HEK293 (cell line): Measurements from ENCODE around the gene EMILIN1.
A peak's percentile ranks its signal among the peaks of the same experiment; 100 is the strongest.

Experiments
- CTCF ChIA-PET: fragments of 350-600 bp; formaldehyde crosslinking; extraction: SDS; loops from one replicate; lab custom pipeline; 2021; ENCODE audit warnings: antibody characterized with exemption; lab: Yijun Ruan, JAX
- POLR2A ChIA-PET: fragments of 300-600 bp; formaldehyde crosslinking; extraction: SDS; loops from one replicate; lab custom pipeline; 2020; ENCODE audit warnings: antibody characterized with exemption, inconsistent platforms; lab: Yijun Ruan, JAX
- H3K27ac ChIP-seq: fragments of 200-500 bp; sonication (Bioruptor generic); 2 replicates; pipeline ENCODE4 v1.5.1; 2014; ENCODE audit warnings: low read depth, low read length, control low read depth, inconsistent platforms; ENCODE audit errors: extremely low read depth
- H3K36me3 ChIP-seq, 2 experiments: fragments of 200-500 bp in 1 of 2; sonication (Bioruptor generic) in 1 of 2; 1 replicate in 1 of 2; 2 replicates in 1 of 2; pipeline ENCODE4 v1.5.1; 2014 to 2017; ENCODE audit warnings: inconsistent platforms in 2 of 2, low read length in 2 of 2; ENCODE audit not compliant: control insufficient read depth in 2 of 2, insufficient read depth in 1 of 2
- H3K4me1 ChIP-seq: fragments of 200-500 bp; sonication (Bioruptor generic); 2 replicates; pipeline ENCODE4 v1.5.1; 2014; ENCODE audit warnings: mild to moderate bottlenecking, low read length, inconsistent platforms; ENCODE audit not compliant: control insufficient read depth, insufficient read depth
- H3K4me3 ChIP-seq: 2 replicates; pipeline ENCODE4 v1.5.1; 2011; ENCODE audit warnings: low read depth, mild to moderate bottlenecking, control low read depth, low read length, moderate library complexity
- H3K9me3 ChIP-seq: fragments of 200-500 bp; sonication (Bioruptor generic); 2 replicates; pipeline ENCODE4 v1.5.1; 2014; ENCODE audit warnings: low read depth, low read length, inconsistent platforms; ENCODE audit not compliant: control insufficient read depth, insufficient read depth
- GLIS1 ChIP-seq: fragments of 450-650 bp; formaldehyde crosslinking; IDR thresholded peaks from 2 replicates; pipeline ENCODE4 v1.5.1; 2016; ENCODE audit warnings: missing biosample characterization, missing genetic modification characterization
- SCRT2 ChIP-seq: fragments of 450-650 bp; formaldehyde crosslinking; IDR thresholded peaks from 2 replicates; pipeline ENCODE4 v1.5.1; 2016; ENCODE audit warnings: missing biosample characterization, missing genetic modification characterization
- ZBTB21 ChIP-seq: fragments of 450-650 bp; formaldehyde crosslinking; IDR thresholded peaks from 2 replicates; pipeline ENCODE4 v1.5.1; 2017; ENCODE audit warnings: missing biosample characterization, missing genetic modification characterization
- ZIC2 ChIP-seq: fragments of 450-650 bp; formaldehyde crosslinking; IDR thresholded peaks from 2 replicates; pipeline ENCODE4 v1.5.1; 2016; ENCODE audit warnings: missing biosample characterization, missing genetic modification characterization
- ZNF121 ChIP-seq: fragments of 450-650 bp; formaldehyde crosslinking; IDR thresholded peaks from 2 replicates; pipeline ENCODE4 v1.5.1; 2016; ENCODE audit warnings: missing biosample characterization, missing genetic modification characterization
- ZNF132 ChIP-seq: fragments of 450-650 bp; formaldehyde crosslinking; IDR thresholded peaks from 2 replicates; pipeline ENCODE4 v1.5.1; 2017; ENCODE audit warnings: missing biosample characterization, missing genetic modification characterization, borderline replicate concordance
- ZNF155 ChIP-seq: fragments of 450-650 bp; formaldehyde crosslinking; IDR thresholded peaks from 2 replicates; pipeline ENCODE4 v1.5.1; 2016; ENCODE audit warnings: missing biosample characterization, missing genetic modification characterization
- ZNF214 ChIP-seq: fragments of 450-650 bp; formaldehyde crosslinking; IDR thresholded peaks from 2 replicates; pipeline ENCODE4 v1.5.1; 2017; ENCODE audit warnings: missing biosample characterization, mild to moderate bottlenecking, missing genetic modification characterization, borderline replicate concordance
- ZNF366 ChIP-seq: fragments of 450-650 bp; formaldehyde crosslinking; conservative IDR thresholded peaks from 2 replicates; pipeline ENCODE4 v1.5.1; 2016; ENCODE audit warnings: missing biosample characterization, missing genetic modification characterization
- ZNF404 ChIP-seq: fragments of 450-650 bp; formaldehyde crosslinking; IDR thresholded peaks from 2 replicates; pipeline ENCODE4 v1.5.1; 2017; ENCODE audit warnings: missing biosample characterization, missing genetic modification characterization
- ZNF423 ChIP-seq: fragments of 450-650 bp; formaldehyde crosslinking; IDR thresholded peaks from 2 replicates; pipeline ENCODE4 v1.5.1; 2016; ENCODE audit warnings: missing biosample characterization, missing genetic modification characterization
- ZNF529 ChIP-seq: fragments of 450-650 bp; formaldehyde crosslinking; IDR thresholded peaks from 2 replicates; pipeline ENCODE4 v1.5.1; 2017; ENCODE audit warnings: missing genetic modification characterization, missing biosample characterization; ENCODE audit not compliant: insufficient replicate concordance
- ZNF560 ChIP-seq: fragments of 450-650 bp; formaldehyde crosslinking; IDR thresholded peaks from 2 replicates; pipeline ENCODE4 v1.5.1; 2017; ENCODE audit warnings: missing biosample characterization, missing genetic modification characterization, borderline replicate concordance
- ZNF843 ChIP-seq: fragments of 450-650 bp; formaldehyde crosslinking; IDR thresholded peaks from 2 replicates; pipeline ENCODE4 v1.5.1; 2016; ENCODE audit warnings: missing biosample characterization, missing genetic modification characterization
- ZSCAN23 ChIP-seq: fragments of 450-650 bp; formaldehyde crosslinking; IDR thresholded peaks from 2 replicates; pipeline ENCODE4 v1.5.1; 2016; ENCODE audit warnings: missing biosample characterization, missing genetic modification characterization
- TF ChIP-seq, protein P1 (sequence below): fragments of 450-650 bp; formaldehyde crosslinking; IDR thresholded peaks from 2 replicates; pipeline ENCODE4 v1.5.1; 2016; ENCODE audit warnings: missing biosample characterization, missing genetic modification characterization
- TF ChIP-seq, protein P2 (sequence below): fragments of 450-650 bp; formaldehyde crosslinking; IDR thresholded peaks from 2 replicates; pipeline ENCODE4 v1.5.1; 2017; ENCODE audit warnings: missing biosample characterization, missing genetic modification characterization

EMILIN1 gene

GRCh38 chr2:27078267-27079194, at the start of gene EMILIN1:
EMILIN1 (plus strand) TSS chr2:27078615; CDS start chr2:27079066, 451 bp downstream.
- CTCF ChIA-PET: interaction anchor here (0.6 to 1.0 kb wide), 3 partner anchors 13 to 27 kb away, joined by 3 to 4 read pairs (median 3); partner anchors contain the start of gene AGBL5
- Histone ChIP-seq H3K36me3 (no peaks in the 10 kb centered on the region), H3K4me1 (peaks cover 4% of the 10 kb centered on the region), H3K4me3 (no peak within 1 kb of the TSS)
- TF ChIP-seq ZIC2 (tag by site-specific recombination): peak; percentile 40
- no peak for TF ChIP-seq SCRT2
- peak; percentile 71 for TF ChIP-seq GLIS1 (tag by site-specific recombination)
- TF ChIP-seq, all 188 proteins: peak for 2
- Histone ChIP-seq H3K27ac (no peak within 1 kb of the TSS), H3K9me3 (no peaks in the 10 kb centered on the region)
- POLR2A ChIA-PET: no interaction called here

GRCh38 chr2:27029051-27029450, 49.4 kb upstream of the EMILIN1 start:
- POLR2A ChIA-PET: no interaction called here
- peaks cover 7 to 67% of the 10 kb centered on the region in 2 experiments; a peak in 2 of 3 replicates for H3K36me3 ChIP-seq
- TF ChIP-seq ZBTB21 (tag by site-specific recombination) (no peak), ZNF214 (tag by site-specific recombination) (no peak), ZNF843 (no peak), ZNF132 (tag by site-specific recombination) (no peak), ZNF560 (no peak), ZNF423 (no peak), ZSCAN23 (tag by site-specific recombination) (no peak), ZNF121 (tag by site-specific recombination) (peak; percentile 80), ZNF529 (tag by site-specific recombination) (no peak), ZNF404 (tag by site-specific recombination) (no peak), ZNF366 (tag by site-specific recombination) (0 out of 2 replicates have a peak, but pooled peaks have one; percentile 16), ZNF155 (tag by site-specific recombination) (no peak)
- TF ChIP-seq, protein P1, sequence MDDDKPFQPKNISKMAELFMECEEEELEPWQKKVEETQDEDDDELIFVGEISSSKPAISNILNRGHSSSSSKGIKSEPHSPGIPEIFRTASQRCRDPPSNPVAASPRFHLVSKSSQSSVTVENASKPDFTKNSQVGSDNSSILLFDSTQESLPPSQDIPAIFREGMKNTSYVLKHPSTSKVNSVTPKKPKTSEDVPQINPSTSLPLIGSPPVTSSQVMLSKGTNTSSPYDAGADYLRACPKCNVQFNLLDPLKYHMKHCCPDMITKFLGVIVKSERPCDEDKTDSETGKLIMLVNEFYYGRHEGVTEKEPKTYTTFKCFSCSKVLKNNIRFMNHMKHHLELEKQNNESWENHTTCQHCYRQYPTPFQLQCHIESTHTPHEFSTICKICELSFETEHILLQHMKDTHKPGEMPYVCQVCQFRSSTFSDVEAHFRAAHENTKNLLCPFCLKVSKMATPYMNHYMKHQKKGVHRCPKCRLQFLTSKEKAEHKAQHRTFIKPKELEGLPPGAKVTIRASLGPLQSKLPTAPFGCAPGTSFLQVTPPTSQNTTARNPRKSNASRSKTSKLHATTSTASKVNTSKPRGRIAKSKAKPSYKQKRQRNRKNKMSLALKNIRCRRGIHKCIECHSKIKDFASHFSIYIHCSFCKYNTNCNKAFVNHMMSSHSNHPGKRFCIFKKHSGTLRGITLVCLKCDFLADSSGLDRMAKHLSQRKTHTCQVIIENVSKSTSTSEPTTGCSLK (tag by site-specific recombination): no peak
- TF ChIP-seq, protein P2, sequence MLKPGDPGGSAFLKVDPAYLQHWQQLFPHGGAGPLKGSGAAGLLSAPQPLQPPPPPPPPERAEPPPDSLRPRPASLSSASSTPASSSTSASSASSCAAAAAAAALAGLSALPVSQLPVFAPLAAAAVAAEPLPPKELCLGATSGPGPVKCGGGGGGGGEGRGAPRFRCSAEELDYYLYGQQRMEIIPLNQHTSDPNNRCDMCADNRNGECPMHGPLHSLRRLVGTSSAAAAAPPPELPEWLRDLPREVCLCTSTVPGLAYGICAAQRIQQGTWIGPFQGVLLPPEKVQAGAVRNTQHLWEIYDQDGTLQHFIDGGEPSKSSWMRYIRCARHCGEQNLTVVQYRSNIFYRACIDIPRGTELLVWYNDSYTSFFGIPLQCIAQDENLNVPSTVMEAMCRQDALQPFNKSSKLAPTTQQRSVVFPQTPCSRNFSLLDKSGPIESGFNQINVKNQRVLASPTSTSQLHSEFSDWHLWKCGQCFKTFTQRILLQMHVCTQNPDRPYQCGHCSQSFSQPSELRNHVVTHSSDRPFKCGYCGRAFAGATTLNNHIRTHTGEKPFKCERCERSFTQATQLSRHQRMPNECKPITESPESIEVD (tag by site-specific recombination): no peak
- TF ChIP-seq, all 188 proteins: peak for 2
- H3K27ac ChIP-seq: no peak overlapping the region
- CTCF ChIA-PET: interaction anchor here (0.6 to 0.7 kb wide), 2 partner anchors 84 to 182 kb away, joined by 3 read pairs; no protein-coding TSS in a partner anchor
- H3K4me1 ChIP-seq: 0 out of 2 replicates have a peak, but pooled peaks cover 3% of the 10 kb centered on the region
- no peak overlapping the region for H3K4me3 ChIP-seq
- no peaks in the 10 kb centered on the region for H3K9me3 ChIP-seq
